SK-N-SH (cell line): ENCODE results near the gene TRIM58. TPM values are rescaled to one million over a fixed set of nuclear protein-coding genes. Genes with fewer than 3 reads are reported as not detected.

ENCODE experiments used
- CTCF ChIA-PET: fragments of 300-600, 350-600 bp; formaldehyde crosslinking; extraction: SDS; loops from one replicate; lab custom pipeline; 2021; lab: Yijun Ruan, JAX
- POLR2A ChIA-PET: fragments of 350-600 bp; sonication (Branson Sonifier 250); formaldehyde crosslinking; extraction: SDS; loops from one replicate; lab custom pipeline; 2020; ENCODE audit warnings: antibody characterized with exemption, inconsistent platforms; lab: Yijun Ruan, JAX
- DNase-seq: peaks from one replicate; pipeline ENCODE4 v3.0.0; 2012
- H2AFZ ChIP-seq: fragments of 200-600 bp; sonication (generic); 2 replicates; pipeline ENCODE4 v1.8.1; 2016; ENCODE audit warnings: antibody characterized with exemption, mild to moderate bottlenecking, low read depth
- H3F3A ChIP-seq: fragments of 200-600 bp; sonication (generic); replicated peaks from 2 replicates; pipeline ENCODE3; 2016; ENCODE audit warnings: antibody characterized with exemption, mild to moderate bottlenecking; ENCODE audit not compliant: insufficient read depth
- H3K27ac ChIP-seq, 2 experiments: fragments of 200-500 bp in 1 of 2; fragments of 200-600 bp in 1 of 2; sonication (Bioruptor generic) in 1 of 2; sonication (generic), shearing (Covaris generic) in 1 of 2; 2 replicates each; pipeline versions ENCODE4 v1.5.1 to v1.6.1; 2014 to 2016; ENCODE audit warnings: low read depth in 2 of 2, inconsistent platforms in 1 of 2, low read length in 1 of 2, mild to moderate bottlenecking in 1 of 2, mixed read lengths in 1 of 2
- H3K27me3 ChIP-seq: fragments of 200-600 bp; sonication (generic), shearing (Covaris generic); 2 replicates; pipeline ENCODE4 v1.6.1; 2016; ENCODE audit warnings: mixed run types; ENCODE audit not compliant: insufficient read depth
- H3K36me3 ChIP-seq, 2 experiments: fragments of 200-500 bp in 1 of 2; fragments of 200-600 bp in 1 of 2; sonication (Bioruptor generic) in 1 of 2; sonication (generic) in 1 of 2; replicated peaks in 1 of 2; 2 replicates each; pipeline versions ENCODE3 to v1.5.1; 2014 to 2016; ENCODE audit warnings: low read length in 1 of 2, mild to moderate bottlenecking in 1 of 2; ENCODE audit not compliant: insufficient read depth in 2 of 2, control insufficient read depth in 1 of 2
- H3K4me1 ChIP-seq, 2 experiments: fragments of 200-500 bp in 1 of 2; fragments of 200-600 bp in 1 of 2; sonication (Bioruptor generic) in 1 of 2; sonication (generic), shearing (Covaris generic) in 1 of 2; 2 replicates each; pipeline versions ENCODE4 v1.5.1 to v1.6.1; 2014 to 2016; ENCODE audit warnings: low read depth in 1 of 2, low read length in 1 of 2, mixed run types in 1 of 2; ENCODE audit not compliant: insufficient read depth in 2 of 2, control insufficient read depth in 1 of 2
- H3K4me2 ChIP-seq: fragments of 200-600 bp; sonication (generic), shearing (Covaris generic); 2 replicates; pipeline ENCODE4 v1.6.1; 2017; ENCODE audit warnings: mixed run types
- H3K4me3 ChIP-seq, 2 experiments: fragments of 200-500 bp in 1 of 2; fragments of 200-600 bp in 1 of 2; sonication (Bioruptor generic) in 1 of 2; sonication (generic), shearing (Covaris generic) in 1 of 2; 2 replicates each; pipeline versions ENCODE4 v1.5.1 to v1.8.1; 2014 to 2016; ENCODE audit warnings: low read depth in 2 of 2, inconsistent platforms in 1 of 2, low read length in 1 of 2, mild to moderate bottlenecking in 1 of 2, mixed read lengths in 1 of 2, moderate library complexity in 1 of 2
- H3K79me2 ChIP-seq: fragments of 200-600 bp; sonication (generic); 2 replicates; pipeline ENCODE4 v1.8.1; 2017; ENCODE audit warnings: mild to moderate bottlenecking; ENCODE audit not compliant: insufficient read depth
- H3K9ac ChIP-seq: fragments of 200-600 bp; sonication (generic); 2 replicates; pipeline ENCODE4 v1.6.1; 2017; ENCODE audit warnings: mixed run types
- H3K9me2 ChIP-seq: fragments of 200-600 bp; sonication (generic); 2 replicates; pipeline ENCODE4 v1.6.1; 2017; ENCODE audit warnings: mixed run types
- H3K9me3 ChIP-seq: fragments of 200-600 bp; sonication (generic); 2 replicates; pipeline ENCODE4 v1.6.1; 2017; ENCODE audit warnings: mixed run types, mild to moderate bottlenecking, moderate library complexity
- H4K20me1 ChIP-seq: fragments of 200-600 bp; sonication (generic); 2 replicates; pipeline ENCODE4 v1.6.1; 2017; ENCODE audit warnings: mild to moderate bottlenecking, mixed run types; ENCODE audit not compliant: insufficient read depth
- EZH2phosphoT487 ChIP-seq: fragments of 200-600 bp; sonication (generic); IDR thresholded peaks from 2 replicates; pipeline ENCODE4 v1.6.1; 2017; ENCODE audit warnings: low read depth, mixed run types, mild to moderate bottlenecking, antibody characterized with exemption, moderate library complexity, borderline replicate concordance
- FOXJ3 ChIP-seq: sonication (generic); formaldehyde crosslinking; IDR thresholded peaks from 2 replicates; pipeline ENCODE4 v1.5.1; 2020; ENCODE audit warnings: mild to moderate bottlenecking, missing genetic modification reagents
- GABPA ChIP-seq: IDR thresholded peaks from 2 replicates; pipeline ENCODE4 v1.4.0; 2012; ENCODE audit warnings: low read depth, mild to moderate bottlenecking
- GATA2 ChIP-seq: sonication (generic); formaldehyde crosslinking; IDR thresholded peaks from 2 replicates; pipeline ENCODE4 v1.5.0; 2020; ENCODE audit warnings: mild to moderate bottlenecking, missing genetic modification reagents
- IRF3 ChIP-seq: fragments of 150-350 bp; IDR thresholded peaks from 2 replicates; pipeline ENCODE4 v1.6.1; 2016; ENCODE audit warnings: mild to moderate bottlenecking, low read depth, low read length
- POLR2AphosphoS5 ChIP-seq: IDR thresholded peaks from 2 replicates; pipeline ENCODE4 v1.6.1; 2012; ENCODE audit warnings: low read depth, low read length
- RAD21 ChIP-seq: IDR thresholded peaks from 2 replicates; pipeline ENCODE4 v1.6.1; 2012; ENCODE audit warnings: mild to moderate bottlenecking, low read length
- REST ChIP-seq: IDR thresholded peaks from 2 replicates; pipeline ENCODE4 v1.6.1; 2012; ENCODE audit warnings: mild to moderate bottlenecking, low read depth, low read length, moderate library complexity
- RFX5 ChIP-seq: IDR thresholded peaks from 2 replicates; pipeline ENCODE4 v1.6.1; 2012; ENCODE audit warnings: mild to moderate bottlenecking, improper control_type of control experiment, low read length
- RXRA ChIP-seq: IDR thresholded peaks from 2 replicates; pipeline ENCODE4 v1.4.0; 2012; ENCODE audit warnings: low read depth, mild to moderate bottlenecking, borderline replicate concordance
- SMC3 ChIP-seq: IDR thresholded peaks from 2 replicates; pipeline ENCODE4 v1.6.1; 2012; ENCODE audit warnings: low read depth, low read length, improper control_type of control experiment
- TAF1 ChIP-seq: IDR thresholded peaks from 2 replicates; pipeline ENCODE4 v1.6.1; 2012; ENCODE audit warnings: low read depth, mild to moderate bottlenecking, low read length, moderate library complexity, borderline replicate concordance
- USF2 ChIP-seq: fragments of 150-350 bp; IDR thresholded peaks from 2 replicates; pipeline ENCODE4 v1.6.1; 2017; ENCODE audit warnings: antibody characterized with exemption, low read length, low read depth, borderline replicate concordance
- YY1 ChIP-seq: IDR thresholded peaks from 2 replicates; pipeline ENCODE4 v1.4.0; 2012; ENCODE audit warnings: low read depth, mild to moderate bottlenecking
- ZBTB33 ChIP-seq: IDR thresholded peaks from 2 replicates; pipeline ENCODE4 v1.4.0; 2012; ENCODE audit warnings: low read depth, borderline replicate concordance
- WGBS: methylation state at CpG from one replicate; pipeline ENCODE4 v1.1.6; 2017; ENCODE audit warnings: low lambda C conversion rate; 5-methylcytosine and 5-hydroxymethylcytosine counted together
- polyA plus RNA-seq, 3 experiments: library from polyadenylated mRNA; depleted of rRNA; stranded (reverse); fragments of >200 nt; gene quantifications; 2 replicates each; pipeline ENCODE4 v1.2.3, GENCODE V29; 2012

TRIM58 gene
- polyA plus RNA-seq, 1 of the 3 experiments (the other 2 are of a cell fraction) = 0.35 TPM

- Histone ChIP-seq H3K4me3 (no peak overlapping the region), H3K9ac (no peak overlapping the region), H3K27ac (no peak overlapping the region), H3F3A (no peaks in the 10 kb centered on the region), H3K27me3 (no peaks in the 10 kb centered on the region), H3K9me3 (no peaks in the 10 kb centered on the region), H4K20me1 (no peaks in the 10 kb centered on the region), H3K4me1 (no peaks in the 10 kb centered on the region), H3K4me2 (no peak overlapping the region), H2AFZ (no peak overlapping the region), H3K9me2 (no peaks in the 10 kb centered on the region), H3K36me3 (no peaks in the 10 kb centered on the region), H3K79me2 (no peaks in the 10 kb centered on the region)
- TF ChIP-seq FOXJ3 (CRISPR knock-in tag) (no peak), ZBTB33 (no peak), POLR2AphosphoS5 (no peak), GATA2 (no peak), REST (no peak), TAF1 (no peak), RXRA (no peak), RFX5 (no peak), RAD21 (no peak), IRF3 (no peak), SMC3 (no peak), YY1 (no peak), EZH2phosphoT487 (no peak), GABPA (no peak), USF2 (no peak)
- CTCF ChIA-PET = no interaction called here
- POLR2A ChIA-PET = no interaction called here
- WGBS = 0% methylated on average over 1 of the region's 1 CpG
- no peak for DNase-seq
Observed at GRCh38 chr1:247829656-247830055, 27.3 kb upstream of the TRIM58 start.
